ENCODE data around the gene AIP. TPM values are rescaled to one million over a fixed set of nuclear protein-coding genes. Genes with fewer than 3 reads are reported as not detected.

Gene AIP
- total and polyA plus RNA-seq, 2 donors (not counting 1 experiment from before 2014, with no cell fraction given), result 53.7 to 117 TPM

DNA sequence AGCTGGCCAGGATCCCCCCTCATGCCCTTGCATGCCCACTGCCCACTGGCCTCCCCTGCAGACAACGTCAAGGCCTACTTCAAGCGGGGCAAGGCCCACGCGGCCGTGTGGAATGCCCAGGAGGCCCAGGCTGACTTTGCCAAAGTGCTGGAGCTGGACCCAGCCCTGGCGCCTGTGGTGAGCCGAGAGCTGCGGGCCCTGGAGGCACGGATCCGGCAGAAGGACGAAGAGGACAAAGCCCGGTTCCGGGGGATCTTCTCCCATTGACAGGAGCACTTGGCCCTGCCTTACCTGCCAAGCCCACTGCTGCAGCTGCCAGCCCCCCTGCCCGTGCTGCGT, 7.9 kb downstream of the AIP start:
- Histone ChIP-seq H3K79me2 (ENCODE audit: control insufficient read depth, insufficient read depth, low read length) (no peaks in the 10 kb centered on the region), H2AFZ (ENCODE audit: low read length) (no peak overlapping the region), H3K27ac (ENCODE audit: insufficient read depth, low read length) (no peak overlapping the region), H3K4me2 (ENCODE audit: extremely low read depth, insufficient read depth, low read length) (no peak overlapping the region), H3K9ac (ENCODE audit: insufficient read depth, low read length) (no peak overlapping the region), H4K20me1 (ENCODE audit: control insufficient read depth, extremely low read depth, insufficient read depth, low read length) (no peaks in the 10 kb centered on the region), H3K4me3 (replicated peaks in 1 of 4; ENCODE audit: control extremely low read depth in 1 of 4, insufficient read depth in 1 of 4, low read depth in 3 of 4, low read length in 4 of 4) (no peak overlapping the region), H3K36me3 (ENCODE audit: control insufficient read depth, insufficient read depth, low read length) (peaks cover 9% of the 10 kb centered on the region), H3K4me1 (ENCODE audit: control insufficient read depth, extremely low read depth, insufficient read depth, low read length) (no peaks in the 10 kb centered on the region), H3K9me3 (ENCODE audit: control insufficient read depth, insufficient read depth, low read depth, low read length) (no peaks in the 10 kb centered on the region), H3K27me3 (ENCODE audit: control insufficient read depth, insufficient read depth, low read length) (no peaks in the 10 kb centered on the region)
- DNase-seq (ENCODE audit: low read depth in 2 of 2), result no peak
- TF ChIP-seq CTCF (conservative IDR thresholded peaks at IDR 0.05 in 1 of 2, IDR thresholded peaks at IDR 0.05 in 1 of 2; ENCODE audit: low read depth in 1 of 2, low read length in 2 of 2) (no peak), EZH2 (IDR thresholded peaks at IDR 0.05; ENCODE audit: low read length, missing control alignments) (no peak)

GRCh38 chr11:67491276-67492068, 8.6 kb downstream of the AIP start:
- no peak overlapping the region for H3K9ac ChIP-seq (ENCODE audit: insufficient read depth, low read length)
- no peaks in the 10 kb centered on the region for H3K9me3 ChIP-seq (ENCODE audit: control insufficient read depth, insufficient read depth, low read depth, low read length)
- no peak overlapping the region for H3K4me3 ChIP-seq (replicated peaks in 1 of 4; ENCODE audit: control extremely low read depth in 1 of 4, insufficient read depth in 1 of 4, low read depth in 3 of 4, low read length in 4 of 4)
- H3K79me2 ChIP-seq (ENCODE audit: control insufficient read depth, insufficient read depth, low read length), result no peaks in the 10 kb centered on the region
- DNase-seq (ENCODE audit: low read depth in 2 of 2), result no peak
- peaks cover 9% of the 10 kb centered on the region for H3K36me3 ChIP-seq (ENCODE audit: control insufficient read depth, insufficient read depth, low read length)
- H3K27me3 ChIP-seq (ENCODE audit: control insufficient read depth, insufficient read depth, low read length), result no peaks in the 10 kb centered on the region
- no peaks in the 10 kb centered on the region for H4K20me1 ChIP-seq (ENCODE audit: control insufficient read depth, extremely low read depth, insufficient read depth, low read length)
- H2AFZ ChIP-seq (ENCODE audit: low read length), result no peak overlapping the region
- TF ChIP-seq EZH2 (IDR thresholded peaks at IDR 0.05; ENCODE audit: low read length, missing control alignments), result no peak
- TF ChIP-seq CTCF (conservative IDR thresholded peaks at IDR 0.05 in 1 of 2, IDR thresholded peaks at IDR 0.05 in 1 of 2; ENCODE audit: low read depth in 1 of 2, low read length in 2 of 2), result no peak
- no peak overlapping the region for H3K27ac ChIP-seq (ENCODE audit: insufficient read depth, low read length)
- H3K4me2 ChIP-seq (ENCODE audit: extremely low read depth, insufficient read depth, low read length), result no peak overlapping the region
- H3K4me1 ChIP-seq (ENCODE audit: control insufficient read depth, extremely low read depth, insufficient read depth, low read length), result no peaks in the 10 kb centered on the region

GRCh38 chr11:67492069-67492727, 9.4 kb downstream of the AIP start:
- no peak overlapping the region for H2AFZ ChIP-seq (ENCODE audit: low read length)
- peaks cover 9% of the 10 kb centered on the region for H3K36me3 ChIP-seq (ENCODE audit: control insufficient read depth, insufficient read depth, low read length)
- no peaks in the 10 kb centered on the region for H3K79me2 ChIP-seq (ENCODE audit: control insufficient read depth, insufficient read depth, low read length)
- no peak overlapping the region for H3K4me2 ChIP-seq (ENCODE audit: extremely low read depth, insufficient read depth, low read length)
- H3K27ac ChIP-seq (ENCODE audit: insufficient read depth, low read length), result no peak overlapping the region
- DNase-seq (ENCODE audit: low read depth in 2 of 2), result no peak
- H3K9me3 ChIP-seq (ENCODE audit: control insufficient read depth, insufficient read depth, low read depth, low read length), result no peaks in the 10 kb centered on the region
- no peaks in the 10 kb centered on the region for H3K4me1 ChIP-seq (ENCODE audit: control insufficient read depth, extremely low read depth, insufficient read depth, low read length)
- no peaks in the 10 kb centered on the region for H3K27me3 ChIP-seq (ENCODE audit: control insufficient read depth, insufficient read depth, low read length)
- no peak overlapping the region for H3K4me3 ChIP-seq (replicated peaks in 1 of 4; ENCODE audit: control extremely low read depth in 1 of 4, insufficient read depth in 1 of 4, low read depth in 3 of 4, low read length in 4 of 4)
- TF ChIP-seq CTCF (conservative IDR thresholded peaks at IDR 0.05 in 1 of 2, IDR thresholded peaks at IDR 0.05 in 1 of 2; ENCODE audit: low read depth in 1 of 2, low read length in 2 of 2) (no peak), EZH2 (IDR thresholded peaks at IDR 0.05; ENCODE audit: low read length, missing control alignments) (no peak)
- no peaks in the 10 kb centered on the region for H4K20me1 ChIP-seq (ENCODE audit: control insufficient read depth, extremely low read depth, insufficient read depth, low read length)
- H3K9ac ChIP-seq (ENCODE audit: insufficient read depth, low read length), result no peak overlapping the region

Data from fibroblast of lung (primary cell).